PFSK-1 (cell line): Measurements from ENCODE around the gene OR10P1.

Source experiments
- FOXP2 ChIP-seq: optimal IDR thresholded peaks from 2 replicates; pipeline ENCODE3; 2011; ENCODE audit warnings: borderline replicate concordance, control low read depth, inconsistent platforms; ENCODE audit not compliant: insufficient read depth; ENCODE audit errors: extremely low read length, extremely low read depth
- POLR2AphosphoS5 ChIP-seq: IDR thresholded peaks from 2 replicates; pipeline ENCODE4 v1.6.1; 2012; ENCODE audit warnings: low read depth, mild to moderate bottlenecking, control low read depth, low read length, moderate library complexity
- REST ChIP-seq, 2 experiments: IDR thresholded peaks; 2 replicates each; pipeline versions ENCODE4 v1.6.1 to v1.8.0; 2011 to 2012; ENCODE audit warnings: low read depth in 2 of 2, low read length in 2 of 2, control low read depth in 1 of 2, inconsistent platforms in 1 of 2, mild to moderate bottlenecking in 1 of 2, moderate library complexity in 1 of 2; ENCODE audit not compliant: insufficient read depth in 1 of 2
- SIN3A ChIP-seq: IDR thresholded peaks from 2 replicates; pipeline ENCODE4 v1.6.1; 2012; ENCODE audit warnings: mild to moderate bottlenecking, low read length, moderate library complexity, borderline replicate concordance; ENCODE audit not compliant: insufficient read depth
- TAF1 ChIP-seq: IDR thresholded peaks from 2 replicates; pipeline ENCODE4 v1.6.1; 2012; ENCODE audit warnings: low read length, control low read depth, borderline replicate concordance; ENCODE audit not compliant: insufficient read depth

The OR10P1 gene

GRCh38 chr12:55686366-55687010 lies 49.8 kb downstream of the OR10P1 start:
- no peak for TF ChIP-seq REST (IDR thresholded peaks at IDR 0.05; ENCODE audit: insufficient read depth in 1 of 2, low read depth in 2 of 2, low read length in 2 of 2)
- no peak for TF ChIP-seq FOXP2
- no peak for TF ChIP-seq TAF1
- no peak for TF ChIP-seq POLR2AphosphoS5
- TF ChIP-seq SIN3A: no peak
